ENCODE data around the gene EYA2. TPM values are rescaled to one million over a fixed set of nuclear protein-coding genes. Genes with fewer than 3 reads are reported as not detected.

The EYA2 gene
- total RNA-seq, 1 donor = not detected

- H3K4me3 ChIP-seq (ENCODE audit: low read depth, low read length) = no peak overlapping the region
- TF ChIP-seq CTCF (IDR thresholded peaks at IDR 0.05; ENCODE audit: insufficient read depth, low read depth, low read length) = no peak
- DNase-seq (ENCODE audit: low read depth) = no peak
These were observed 115.1 kb downstream of the EYA2 start for GRCh38 chr20:47009784-47010183.

- no peak for DNase-seq (ENCODE audit: low read depth)
These were observed 117.3 kb downstream of the EYA2 start for GRCh38 chr20:47011984-47012383.

GRCh38 chr20:47013606-47014005, 119.0 kb downstream of the EYA2 start:
- peak; percentile 3 for TF ChIP-seq CTCF (IDR thresholded peaks at IDR 0.05; ENCODE audit: insufficient read depth, low read depth, low read length)
- no peak overlapping the region for H3K4me3 ChIP-seq (ENCODE audit: low read depth, low read length)
- no peak for DNase-seq (ENCODE audit: low read depth)

More at GRCh38 chr20:47011984-47012383, 117.3 kb downstream of the EYA2 start:
- H3K4me3 ChIP-seq (ENCODE audit: low read depth, low read length) = no peak overlapping the region
- TF ChIP-seq CTCF (IDR thresholded peaks at IDR 0.05; ENCODE audit: insufficient read depth, low read depth, low read length) = no peak

GRCh38 chr20:47016068-47016664, 121.5 kb downstream of the EYA2 start:
- DNase-seq (ENCODE audit: low read depth) = peak; percentile 2
- no peak for TF ChIP-seq CTCF (IDR thresholded peaks at IDR 0.05; ENCODE audit: insufficient read depth, low read depth, low read length)
- no peak overlapping the region for H3K4me3 ChIP-seq (ENCODE audit: low read depth, low read length)

GRCh38 chr20:47018381-47018780, 123.7 kb downstream of the EYA2 start:
- TF ChIP-seq CTCF (IDR thresholded peaks at IDR 0.05; ENCODE audit: insufficient read depth, low read depth, low read length) = no peak
- H3K4me3 ChIP-seq (ENCODE audit: low read depth, low read length) = no peak overlapping the region
- DNase-seq (ENCODE audit: low read depth) = no peak

- H3K4me3 ChIP-seq (ENCODE audit: low read depth, low read length) = no peak overlapping the region
- TF ChIP-seq CTCF (IDR thresholded peaks at IDR 0.05; ENCODE audit: insufficient read depth, low read depth, low read length) = no peak
- DNase-seq (ENCODE audit: low read depth) = peak; percentile 91
These were observed 124.6 kb downstream of the EYA2 start for GRCh38 chr20:47019121-47019824.
